NCI-H128 (cell line): ENCODE results near the gene PKHD1.
"Not testable (repeated sequence)": the region's sequence is repeated elsewhere in the genome, so short reads cannot be mapped to it uniquely, and the experiment has no call there.

ENCODE experiments used
- DNase-seq: peaks from one replicate; lab custom pipeline; 2025; ENCODE audit not compliant: unreplicated experiment; lab: John Stamatoyannopoulos, UW

Gene PKHD1

GRCh38 chr6:51857134-51857533 lies 230.3 kb downstream of the PKHD1 start:
- no peak for DNase-seq

- DNase-seq, result no peak
Observed at GRCh38 chr6:51856508-51856907, 230.9 kb downstream of the PKHD1 start.

- no peak for DNase-seq
Observed at GRCh38 chr6:51855310-51856082, 231.9 kb downstream of the PKHD1 start.

- DNase-seq, result no peak
Observed at GRCh38 chr6:51854876-51855275, 232.5 kb downstream of the PKHD1 start.

- no peak for DNase-seq
Observed at GRCh38 chr6:51854347-51854746, 233.1 kb downstream of the PKHD1 start.

GRCh38 chr6:51853109-51853508 lies 234.3 kb downstream of the PKHD1 start:
- DNase-seq, result not testable (repeated sequence)

- DNase-seq, result no peak
Observed at GRCh38 chr6:51846531-51846930, 240.9 kb downstream of the PKHD1 start.

- DNase-seq, result no peak
Observed at GRCh38 chr6:51844336-51844735, 243.1 kb downstream of the PKHD1 start.

GRCh38 chr6:51843456-51844056 lies 243.9 kb downstream of the PKHD1 start:
- DNase-seq, result no peak

GRCh38 chr6:51842804-51843378 lies 244.5 kb downstream of the PKHD1 start:
- no peak for DNase-seq

GRCh38 chr6:51842061-51842803 lies 245.2 kb downstream of the PKHD1 start:
- no peak for DNase-seq

GRCh38 chr6:51841626-51842025 lies 245.8 kb downstream of the PKHD1 start:
- no peak for DNase-seq

GRCh38 chr6:51839726-51840374 lies 247.6 kb downstream of the PKHD1 start:
- DNase-seq, result no peak

- DNase-seq, result no peak
Observed at GRCh38 chr6:51830666-51831065, 256.7 kb downstream of the PKHD1 start.

- no peak for DNase-seq
Observed at GRCh38 chr6:51827580-51827979, 259.8 kb downstream of the PKHD1 start.

- DNase-seq, result no peak
Observed at GRCh38 chr6:51824940-51825339, 262.5 kb downstream of the PKHD1 start.

GRCh38 chr6:51820555-51820954 lies 266.9 kb downstream of the PKHD1 start:
- DNase-seq, result no peak

GRCh38 chr6:51818520-51819022 lies 268.8 kb downstream of the PKHD1 start:
- no peak for DNase-seq

GRCh38 chr6:51817832-51818231 lies 269.6 kb downstream of the PKHD1 start:
- no peak for DNase-seq

GRCh38 chr6:51814418-51814817 lies 273.0 kb downstream of the PKHD1 start:
- no peak for DNase-seq

GRCh38 chr6:51813904-51814303 lies 273.5 kb downstream of the PKHD1 start:
- DNase-seq, result no peak
